Measurements from ENCODE around the gene TTC28. TPM values are rescaled to one million over a fixed set of nuclear protein-coding genes. Genes with fewer than 3 reads are reported as not detected.
"Not testable (repeated sequence)": the region's sequence is repeated elsewhere in the genome, so short reads cannot be mapped to it uniquely, and the experiment has no call there.

TTC28 gene
- total RNA-seq (5.5 TPM), polyA plus RNA-seq (2.0 TPM)
- long read RNA-seq, donor 1: 0 reads
- long read RNA-seq, donor 2: 0 reads
- long read RNA-seq, donor 3: 0 reads
- long read RNA-seq, donor 4: 0 reads
- long read RNA-seq, donor 5, partial matches to known transcripts: 0 of 2 reads
- long read RNA-seq, donor 5, other reads (novel, unspliced or antisense): 0 of 2 reads
- long read RNA-seq, donor 6, partial matches to known transcripts: 0 of 1 reads
- long read RNA-seq, donor 6, other reads (novel, unspliced or antisense): 0 of 1 reads
- long read RNA-seq, donor 7, partial matches to known transcripts: 0 of 1 reads
- long read RNA-seq, donor 7, other reads (novel, unspliced or antisense): 0 of 1 reads
- long read RNA-seq, donor 8: 0 reads
- long read RNA-seq, donor 9: 0 reads
- long read RNA-seq, donor 10, partial matches to known transcripts: 0 of 1 reads
- long read RNA-seq, donor 10, other reads (novel, unspliced or antisense): 0 of 1 reads

- H3K4me1 ChIP-seq (ENCODE audit: control insufficient read depth in 2 of 2, insufficient read depth in 2 of 2, low read length in 2 of 2); H3K36me3 ChIP-seq (ENCODE audit: control insufficient read depth in 2 of 2, insufficient read depth in 2 of 2, low read length in 1 of 2); H3K27ac ChIP-seq (ENCODE audit: low read depth in 1 of 2, low read length in 1 of 2); H3K9me3 ChIP-seq (ENCODE audit: control insufficient read depth in 2 of 2, insufficient read depth in 1 of 2, low read length in 1 of 2): not testable (repeated sequence)
- Histone ChIP-seq H3K4me3 (ENCODE audit: low read length in 2 of 2) (peak within 1 kb of the TSS; percentile 37 to 43), H3K27me3 (ENCODE audit: control insufficient read depth in 2 of 2, insufficient read depth in 1 of 2, low read length in 1 of 2) (peaks cover 40 to 72% of the 10 kb centered on the region in 2 donors)
- WGBS: 3% methylated on average over 101 of the region's 101 CpGs
- peak in 4 of 9 donors; percentile 23 to 57 (median 38) for DNase-seq (ENCODE audit: low read depth in 6 of 9, low spot score in 9 of 9)
Measured at GRCh38 chr22:28679611-28680287, at the start of gene TTC28. TSS of gene TTC28 (minus strand) at chr22:28679840. CDS start at chr22:28679723, 117 bp downstream.

GRCh38 chr22:28728621-28729313 is 49.1 kb upstream of the TTC28 start:
- WGBS: 98% methylated on average over 10 of the region's 10 CpGs
- Histone ChIP-seq H3K9me3 (ENCODE audit: control insufficient read depth in 2 of 2, insufficient read depth in 1 of 2, low read length in 1 of 2) (no peaks in the 10 kb centered on the region), H3K27me3 (ENCODE audit: control insufficient read depth in 2 of 2, insufficient read depth in 1 of 2, low read length in 1 of 2) (no peaks in the 10 kb centered on the region), H3K27ac (ENCODE audit: low read depth in 1 of 2, low read length in 1 of 2) (no peak overlapping the region), H3K4me1 (ENCODE audit: control insufficient read depth in 2 of 2, insufficient read depth in 2 of 2, low read length in 2 of 2) (no peaks in the 10 kb centered on the region), H3K4me3 (ENCODE audit: low read length in 2 of 2) (no peak overlapping the region), H3K36me3 (ENCODE audit: control insufficient read depth in 2 of 2, insufficient read depth in 2 of 2, low read length in 1 of 2) (peaks cover 8 to 13% of the 10 kb centered on the region in 2 donors)
- DNase-seq (ENCODE audit: low read depth in 6 of 9, low spot score in 9 of 9): no peak

GRCh38 chr22:28728002-28728401 is 48.4 kb upstream of the TTC28 start:
- Histone ChIP-seq H3K27ac (ENCODE audit: low read depth in 1 of 2, low read length in 1 of 2) (no peak overlapping the region), H3K4me3 (ENCODE audit: low read length in 2 of 2) (no peak overlapping the region), H3K9me3 (ENCODE audit: control insufficient read depth in 2 of 2, insufficient read depth in 1 of 2, low read length in 1 of 2) (no peaks in the 10 kb centered on the region), H3K36me3 (ENCODE audit: control insufficient read depth in 2 of 2, insufficient read depth in 2 of 2, low read length in 1 of 2) (peaks cover 2 to 10% of the 10 kb centered on the region in 2 donors), H3K4me1 (ENCODE audit: control insufficient read depth in 2 of 2, insufficient read depth in 2 of 2, low read length in 2 of 2) (no peaks in the 10 kb centered on the region), H3K27me3 (ENCODE audit: control insufficient read depth in 2 of 2, insufficient read depth in 1 of 2, low read length in 1 of 2) (no peaks in the 10 kb centered on the region)
- 100% methylated on average over 1 of the region's 1 CpG for WGBS
- DNase-seq (ENCODE audit: low read depth in 6 of 9, low spot score in 9 of 9): no peak

GRCh38 chr22:28718044-28718443 is 38.4 kb upstream of the TTC28 start:
- WGBS: 98% methylated on average over 3 of the region's 3 CpGs
- no peak overlapping the region for H3K4me3 ChIP-seq (ENCODE audit: low read length in 2 of 2)
- no peaks in the 10 kb centered on the region for H3K4me1 ChIP-seq (ENCODE audit: control insufficient read depth in 2 of 2, insufficient read depth in 2 of 2, low read length in 2 of 2)
- DNase-seq (ENCODE audit: low read depth in 6 of 9, low spot score in 9 of 9): no peak
- H3K27ac ChIP-seq (ENCODE audit: low read depth in 1 of 2, low read length in 1 of 2): no peak overlapping the region
- peaks cover 0 to 11% of the 10 kb centered on the region in 2 donors for H3K36me3 ChIP-seq (ENCODE audit: control insufficient read depth in 2 of 2, insufficient read depth in 2 of 2, low read length in 1 of 2)
- no peaks in the 10 kb centered on the region for H3K9me3 ChIP-seq (ENCODE audit: control insufficient read depth in 2 of 2, insufficient read depth in 1 of 2, low read length in 1 of 2)
- no peaks in the 10 kb centered on the region for H3K27me3 ChIP-seq (ENCODE audit: control insufficient read depth in 2 of 2, insufficient read depth in 1 of 2, low read length in 1 of 2)

GRCh38 chr22:28716686-28717085 is 37.0 kb upstream of the TTC28 start:
- no peaks in the 10 kb centered on the region for H3K4me1 ChIP-seq (ENCODE audit: control insufficient read depth in 2 of 2, insufficient read depth in 2 of 2, low read length in 2 of 2)
- WGBS: 97% methylated on average over 3 of the region's 3 CpGs
- no peak overlapping the region for H3K4me3 ChIP-seq (ENCODE audit: low read length in 2 of 2)
- H3K27me3 ChIP-seq (ENCODE audit: control insufficient read depth in 2 of 2, insufficient read depth in 1 of 2, low read length in 1 of 2): no peaks in the 10 kb centered on the region
- H3K36me3 ChIP-seq (ENCODE audit: control insufficient read depth in 2 of 2, insufficient read depth in 2 of 2, low read length in 1 of 2): peaks cover 0 to 6% of the 10 kb centered on the region in 2 donors
- no peaks in the 10 kb centered on the region for H3K9me3 ChIP-seq (ENCODE audit: control insufficient read depth in 2 of 2, insufficient read depth in 1 of 2, low read length in 1 of 2)
- no peak overlapping the region for H3K27ac ChIP-seq (ENCODE audit: low read depth in 1 of 2, low read length in 1 of 2)
- DNase-seq (ENCODE audit: low read depth in 6 of 9, low spot score in 9 of 9): no peak

- Histone ChIP-seq H3K9me3 (ENCODE audit: control insufficient read depth in 2 of 2, insufficient read depth in 1 of 2, low read length in 1 of 2) (no peaks in the 10 kb centered on the region), H3K4me3 (ENCODE audit: low read length in 2 of 2) (no peak overlapping the region), H3K36me3 (ENCODE audit: control insufficient read depth in 2 of 2, insufficient read depth in 2 of 2, low read length in 1 of 2) (peaks cover 0 to 4% of the 10 kb centered on the region in 2 donors), H3K27me3 (ENCODE audit: control insufficient read depth in 2 of 2, insufficient read depth in 1 of 2, low read length in 1 of 2) (no peaks in the 10 kb centered on the region), H3K27ac (ENCODE audit: low read depth in 1 of 2, low read length in 1 of 2) (no peak overlapping the region), H3K4me1 (ENCODE audit: control insufficient read depth in 2 of 2, insufficient read depth in 2 of 2, low read length in 2 of 2) (no peaks in the 10 kb centered on the region)
- no peak for DNase-seq (ENCODE audit: low read depth in 6 of 9, low spot score in 9 of 9)
- WGBS: over 99% methylated on average over 7 of the region's 7 CpGs
Measured at GRCh38 chr22:28715611-28716010, 36.0 kb upstream of the TTC28 start.

- Histone ChIP-seq H3K27ac (ENCODE audit: low read depth in 1 of 2, low read length in 1 of 2) (no peak overlapping the region), H3K36me3 (ENCODE audit: control insufficient read depth in 2 of 2, insufficient read depth in 2 of 2, low read length in 1 of 2) (peaks cover 0 to 10% of the 10 kb centered on the region in 2 donors), H3K9me3 (ENCODE audit: control insufficient read depth in 2 of 2, insufficient read depth in 1 of 2, low read length in 1 of 2) (no peaks in the 10 kb centered on the region), H3K4me3 (ENCODE audit: low read length in 2 of 2) (no peak overlapping the region), H3K4me1 (ENCODE audit: control insufficient read depth in 2 of 2, insufficient read depth in 2 of 2, low read length in 2 of 2) (no peaks in the 10 kb centered on the region), H3K27me3 (ENCODE audit: control insufficient read depth in 2 of 2, insufficient read depth in 1 of 2, low read length in 1 of 2) (no peaks in the 10 kb centered on the region)
- DNase-seq (ENCODE audit: low read depth in 6 of 9, low spot score in 9 of 9): no peak
- WGBS: 97% methylated on average over 2 of the region's 2 CpGs
Measured at GRCh38 chr22:28714043-28714628, 34.5 kb upstream of the TTC28 start.

- DNase-seq (ENCODE audit: low read depth in 6 of 9, low spot score in 9 of 9): no peak
- no peak overlapping the region for H3K4me3 ChIP-seq (ENCODE audit: low read length in 2 of 2)
Measured at GRCh38 chr22:28711820-28712777, 32.5 kb upstream of the TTC28 start.

More at GRCh38 chr22:28711820-28712777, 32.5 kb upstream of the TTC28 start:
- Histone ChIP-seq H3K27me3 (ENCODE audit: control insufficient read depth in 2 of 2, insufficient read depth in 1 of 2, low read length in 1 of 2) (no peaks in the 10 kb centered on the region), H3K27ac (ENCODE audit: low read depth in 1 of 2, low read length in 1 of 2) (no peak overlapping the region), H3K4me1 (ENCODE audit: control insufficient read depth in 2 of 2, insufficient read depth in 2 of 2, low read length in 2 of 2) (no peaks in the 10 kb centered on the region), H3K36me3 (ENCODE audit: control insufficient read depth in 2 of 2, insufficient read depth in 2 of 2, low read length in 1 of 2) (peaks cover 4 to 6% of the 10 kb centered on the region in 2 donors), H3K9me3 (ENCODE audit: control insufficient read depth in 2 of 2, insufficient read depth in 1 of 2, low read length in 1 of 2) (no peaks in the 10 kb centered on the region)
- 96% methylated on average over 6 of the region's 6 CpGs for WGBS

Measured in thymus (tissue), 14 donors.